ENCODE data around the gene VPS37C. TPM values are rescaled to one million over a fixed set of nuclear protein-coding genes. Genes with fewer than 3 reads are reported as not detected.

The VPS37C gene
- polyA plus RNA-seq, 2 of the 4 experiments (the other 2 are of a cell fraction) = 8.9 to 11.3 TPM

- no peak overlapping the region for H3K4me2 ChIP-seq
- no peak overlapping the region for H3K27ac ChIP-seq
- POLR2A ChIA-PET = no interaction called here
- DNase-seq (ENCODE audit: low read depth in 1 of 2, low spot score in 1 of 2) (no peak), FAIRE-seq (no peak), ATAC-seq (no peak)
- 75% methylated on average over 15 of the region's 15 CpGs for WGBS (ENCODE audit: missing lambda C conversion rate)
- CTCF ChIA-PET = no interaction called here
- no peaks in the 10 kb centered on the region for H3K9me3 ChIP-seq
- H3K4me1 ChIP-seq = no peaks in the 10 kb centered on the region
- H3K4me3 ChIP-seq = no peak overlapping the region
- no peak for TF ChIP-seq EHF (CRISPR knock-in tag; IDR thresholded peaks at IDR 0.05)
- no peak for TF ChIP-seq JUNB (IDR thresholded peaks at IDR 0.05)
- TF ChIP-seq, protein P1, sequence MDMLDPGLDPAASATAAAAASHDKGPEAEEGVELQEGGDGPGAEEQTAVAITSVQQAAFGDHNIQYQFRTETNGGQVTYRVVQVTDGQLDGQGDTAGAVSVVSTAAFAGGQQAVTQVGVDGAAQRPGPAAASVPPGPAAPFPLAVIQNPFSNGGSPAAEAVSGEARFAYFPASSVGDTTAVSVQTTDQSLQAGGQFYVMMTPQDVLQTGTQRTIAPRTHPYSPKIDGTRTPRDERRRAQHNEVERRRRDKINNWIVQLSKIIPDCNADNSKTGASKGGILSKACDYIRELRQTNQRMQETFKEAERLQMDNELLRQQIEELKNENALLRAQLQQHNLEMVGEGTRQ (IDR thresholded peaks at IDR 0.05) = no peak
- no peak for TF ChIP-seq REST (IDR thresholded peaks at IDR 0.05)
- no peak for TF ChIP-seq EHMT2 (IDR thresholded peaks at IDR 0.05; ENCODE audit: low read depth)
- TF ChIP-seq MYC (IDR thresholded peaks at IDR 0.05; ENCODE audit: borderline replicate concordance, low read length) = no peak
- no peak for TF ChIP-seq NR3C1 (IDR thresholded peaks at IDR 0.05)
- no peak for TF ChIP-seq HOXB5 (CRISPR knock-in tag; IDR thresholded peaks at IDR 0.05)
- no peak for TF ChIP-seq SREBF2 (IDR thresholded peaks at IDR 0.05)
- TF ChIP-seq MAZ (IDR thresholded peaks at IDR 0.05; ENCODE audit: borderline replicate concordance, low read depth, low read length) = no peak
- no peak for TF ChIP-seq ZSCAN20 (CRISPR knock-in tag; IDR thresholded peaks at IDR 0.05)
- TF ChIP-seq, protein P2, sequence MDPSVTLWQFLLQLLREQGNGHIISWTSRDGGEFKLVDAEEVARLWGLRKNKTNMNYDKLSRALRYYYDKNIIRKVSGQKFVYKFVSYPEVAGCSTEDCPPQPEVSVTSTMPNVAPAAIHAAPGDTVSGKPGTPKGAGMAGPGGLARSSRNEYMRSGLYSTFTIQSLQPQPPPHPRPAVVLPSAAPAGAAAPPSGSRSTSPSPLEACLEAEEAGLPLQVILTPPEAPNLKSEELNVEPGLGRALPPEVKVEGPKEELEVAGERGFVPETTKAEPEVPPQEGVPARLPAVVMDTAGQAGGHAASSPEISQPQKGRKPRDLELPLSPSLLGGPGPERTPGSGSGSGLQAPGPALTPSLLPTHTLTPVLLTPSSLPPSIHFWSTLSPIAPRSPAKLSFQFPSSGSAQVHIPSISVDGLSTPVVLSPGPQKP (IDR thresholded peaks at IDR 0.05; ENCODE audit: low read depth, low read length) = no peak
- TF ChIP-seq FOSL2 (IDR thresholded peaks at IDR 0.05) = no peak
- no peak for TF ChIP-seq FOSL2 (CRISPR knock-in tag; IDR thresholded peaks at IDR 0.05)
- no peak for TF ChIP-seq NFE2L2 (conservative IDR thresholded peaks at IDR 0.05; ENCODE audit: low read length)
Observed at GRCh38 chr11:61108847-61109585, 52.2 kb downstream of the VPS37C start.

- FAIRE-seq (no peak), ATAC-seq (no peak), DNase-seq (ENCODE audit: low read depth in 1 of 2, low spot score in 1 of 2) (no peak)
- Histone ChIP-seq H3K4me3 (no peak overlapping the region), H3K9me3 (no peaks in the 10 kb centered on the region), H3K4me1 (no peaks in the 10 kb centered on the region), H3K4me2 (no peak overlapping the region), H3K27ac (no peak overlapping the region)
- 59% methylated on average over 3 of the region's 3 CpGs for WGBS (ENCODE audit: missing lambda C conversion rate)
- POLR2A ChIA-PET = no interaction called here
- CTCF ChIA-PET = interaction anchor here (0.5 to 1.0 kb wide), 2 partner anchors 10 to 80 kb away, joined by 3 read pairs; no protein-coding TSS in a partner anchor
- TF ChIP-seq CBX2 (IDR thresholded peaks at IDR 0.05; ENCODE audit: borderline replicate concordance, low read depth) (no peak), RFX5 (IDR thresholded peaks at IDR 0.05) (no peak), NR3C1 (IDR thresholded peaks at IDR 0.05) (no peak), JUN (IDR thresholded peaks at IDR 0.05) (no peak), HOXA7 (CRISPR knock-in tag; IDR thresholded peaks at IDR 0.05) (no peak), FOSL2 (IDR thresholded peaks at IDR 0.05) (no peak), FOSL2 (CRISPR knock-in tag; IDR thresholded peaks at IDR 0.05) (no peak), POLR2A (IDR thresholded peaks at IDR 0.05; ENCODE audit: low read length) (no peak), ATOH8 (CRISPR knock-in tag; IDR thresholded peaks at IDR 0.05; ENCODE audit: low read depth) (no peak), ZC3H11A (IDR thresholded peaks at IDR 0.05) (no peak), BHLHE40 (IDR thresholded peaks at IDR 0.05; ENCODE audit: low read depth, low read length) (no peak), PHF8 (IDR thresholded peaks at IDR 0.05; ENCODE audit: borderline replicate concordance, low read depth) (no peak)
- TF ChIP-seq, protein P3, sequence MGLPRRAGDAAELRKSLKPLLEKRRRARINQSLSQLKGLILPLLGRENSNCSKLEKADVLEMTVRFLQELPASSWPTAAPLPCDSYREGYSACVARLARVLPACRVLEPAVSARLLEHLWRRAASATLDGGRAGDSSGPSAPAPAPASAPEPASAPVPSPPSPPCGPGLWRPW (IDR thresholded peaks at IDR 0.05) = no peak
- TF ChIP-seq, protein P4, sequence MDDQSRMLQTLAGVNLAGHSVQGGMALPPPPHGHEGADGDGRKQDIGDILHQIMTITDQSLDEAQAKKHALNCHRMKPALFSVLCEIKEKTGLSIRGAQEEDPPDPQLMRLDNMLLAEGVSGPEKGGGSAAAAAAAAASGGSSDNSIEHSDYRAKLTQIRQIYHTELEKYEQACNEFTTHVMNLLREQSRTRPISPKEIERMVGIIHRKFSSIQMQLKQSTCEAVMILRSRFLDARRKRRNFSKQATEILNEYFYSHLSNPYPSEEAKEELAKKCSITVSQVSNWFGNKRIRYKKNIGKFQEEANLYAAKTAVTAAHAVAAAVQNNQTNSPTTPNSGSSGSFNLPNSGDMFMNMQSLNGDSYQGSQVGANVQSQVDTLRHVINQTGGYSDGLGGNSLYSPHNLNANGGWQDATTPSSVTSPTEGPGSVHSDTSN (IDR thresholded peaks at IDR 0.05) = no peak
Observed at GRCh38 chr11:61107888-61108287, 53.3 kb downstream of the VPS37C start.
